ENCODE data around the gene SAMD11.

GRCh38 chr1:974687-975328 is 51.1 kb downstream of the SAMD11 start:
- no peak for TF ChIP-seq POLR2A (IDR thresholded peaks at IDR 0.05)
- TF ChIP-seq, protein P1, sequence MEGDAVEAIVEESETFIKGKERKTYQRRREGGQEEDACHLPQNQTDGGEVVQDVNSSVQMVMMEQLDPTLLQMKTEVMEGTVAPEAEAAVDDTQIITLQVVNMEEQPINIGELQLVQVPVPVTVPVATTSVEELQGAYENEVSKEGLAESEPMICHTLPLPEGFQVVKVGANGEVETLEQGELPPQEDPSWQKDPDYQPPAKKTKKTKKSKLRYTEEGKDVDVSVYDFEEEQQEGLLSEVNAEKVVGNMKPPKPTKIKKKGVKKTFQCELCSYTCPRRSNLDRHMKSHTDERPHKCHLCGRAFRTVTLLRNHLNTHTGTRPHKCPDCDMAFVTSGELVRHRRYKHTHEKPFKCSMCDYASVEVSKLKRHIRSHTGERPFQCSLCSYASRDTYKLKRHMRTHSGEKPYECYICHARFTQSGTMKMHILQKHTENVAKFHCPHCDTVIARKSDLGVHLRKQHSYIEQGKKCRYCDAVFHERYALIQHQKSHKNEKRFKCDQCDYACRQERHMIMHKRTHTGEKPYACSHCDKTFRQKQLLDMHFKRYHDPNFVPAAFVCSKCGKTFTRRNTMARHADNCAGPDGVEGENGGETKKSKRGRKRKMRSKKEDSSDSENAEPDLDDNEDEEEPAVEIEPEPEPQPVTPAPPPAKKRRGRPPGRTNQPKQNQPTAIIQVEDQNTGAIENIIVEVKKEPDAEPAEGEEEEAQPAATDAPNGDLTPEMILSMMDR (IDR thresholded peaks at IDR 0.05), result no peak

All from prostate gland (tissue), 2 donors.